NCI-H774 (cell line): ENCODE results near the gene SNAPC2.

Source experiments
- DNase-seq: peaks from one replicate; lab custom pipeline; 2025; lab: John Stamatoyannopoulos, UW

Gene SNAPC2, protein sequence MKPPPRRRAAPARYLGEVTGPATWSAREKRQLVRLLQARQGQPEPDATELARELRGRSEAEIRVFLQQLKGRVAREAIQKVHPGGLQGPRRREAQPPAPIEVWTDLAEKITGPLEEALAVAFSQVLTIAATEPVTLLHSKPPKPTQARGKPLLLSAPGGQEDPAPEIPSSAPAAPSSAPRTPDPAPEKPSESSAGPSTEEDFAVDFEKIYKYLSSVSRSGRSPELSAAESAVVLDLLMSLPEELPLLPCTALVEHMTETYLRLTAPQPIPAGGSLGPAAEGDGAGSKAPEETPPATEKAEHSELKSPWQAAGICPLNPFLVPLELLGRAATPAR

DNA sequence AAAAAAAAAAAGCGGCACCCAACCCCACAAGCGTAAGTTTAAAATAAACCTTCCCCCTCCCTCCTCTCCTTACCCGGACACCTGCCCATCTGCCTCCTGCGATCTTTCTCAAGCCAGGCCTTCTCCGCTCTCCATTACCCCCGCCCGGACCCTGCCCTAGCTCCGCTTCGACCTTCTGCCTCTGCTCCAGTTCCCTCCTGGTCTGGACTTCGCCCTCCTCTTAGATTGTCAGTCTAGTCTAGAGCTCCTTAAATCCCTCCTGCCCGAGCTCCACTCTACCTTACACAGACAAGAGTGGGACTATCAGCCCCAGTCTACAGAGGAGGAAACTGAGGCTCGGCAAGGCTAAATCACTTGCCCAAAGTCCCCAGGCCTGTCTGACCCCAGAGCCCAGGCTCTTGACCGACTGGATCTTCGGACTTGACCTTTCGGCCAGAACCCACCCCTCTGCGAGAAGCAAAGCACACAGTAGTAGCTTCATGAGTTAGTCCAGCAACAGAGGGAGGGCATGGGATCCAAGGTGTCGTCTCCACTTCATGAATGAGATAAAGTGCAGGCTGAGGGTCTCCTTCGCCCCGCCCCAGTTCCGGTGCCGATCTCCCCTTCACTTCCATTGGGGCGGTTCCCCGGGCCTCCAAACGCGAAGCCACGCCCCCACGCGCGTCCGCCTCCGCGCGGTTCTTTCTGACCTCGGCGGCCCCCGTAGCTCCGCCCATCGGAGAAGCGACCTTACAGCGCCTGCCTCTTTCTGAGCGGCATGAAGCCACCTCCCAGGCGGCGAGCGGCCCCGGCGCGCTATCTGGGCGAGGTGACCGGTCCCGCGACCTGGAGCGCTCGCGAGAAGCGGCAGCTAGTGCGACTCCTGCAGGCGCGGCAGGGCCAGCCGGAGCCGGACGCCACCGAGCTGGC, at the start of gene SNAPC2:
SNAPC2 (plus strand) TSS at position 729 of the 909 bp plus-strand sequence; CDS start at position 758, 29 bp downstream.
- peak; percentile 90 for DNase-seq

DNA sequence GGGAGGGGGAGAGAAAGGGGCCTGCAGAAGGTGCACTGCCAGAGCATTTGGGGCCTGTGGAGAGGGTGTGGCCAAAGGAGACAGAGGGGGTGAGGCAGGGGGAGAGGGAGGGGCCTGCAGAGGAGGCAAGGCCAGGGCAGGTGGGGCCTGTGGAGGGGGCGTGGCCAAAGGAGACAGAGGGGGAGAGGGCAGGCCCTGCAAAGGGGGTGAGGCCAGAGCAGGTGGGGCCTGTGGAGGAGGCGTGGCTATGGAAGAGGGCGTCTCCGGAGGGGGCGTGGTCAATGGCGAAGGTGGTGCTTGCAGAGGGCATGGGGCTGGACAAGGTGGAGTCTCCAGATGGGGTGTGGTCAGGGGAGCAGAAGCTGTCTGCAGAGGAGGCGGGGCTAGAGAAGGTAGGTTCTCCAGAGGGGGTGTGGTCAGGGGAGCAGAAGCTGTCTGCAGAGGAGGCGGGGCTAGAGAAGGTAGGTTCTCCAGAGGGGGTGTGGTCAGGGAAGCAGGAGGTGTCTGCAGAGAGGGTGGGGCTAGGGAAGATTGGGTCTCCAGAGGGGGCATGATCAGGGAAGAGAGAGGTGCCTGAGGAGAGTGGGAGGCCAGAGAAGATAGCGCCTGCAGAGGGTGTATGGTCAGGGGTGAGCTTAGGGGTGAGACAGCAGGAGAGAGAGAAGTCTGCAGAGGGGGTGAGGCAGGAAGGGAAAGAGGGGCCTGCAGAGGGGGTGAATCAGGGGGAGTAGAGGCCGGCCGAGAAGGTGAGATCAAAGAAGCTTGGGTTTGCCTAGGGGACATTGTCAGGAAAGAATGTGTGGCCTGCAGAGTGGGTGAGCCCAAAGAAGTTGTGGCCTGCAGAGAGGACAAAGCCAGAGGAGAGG, 49.3 kb upstream of the SNAPC2 start:
- peak; percentile 72 for DNase-seq

DNA sequence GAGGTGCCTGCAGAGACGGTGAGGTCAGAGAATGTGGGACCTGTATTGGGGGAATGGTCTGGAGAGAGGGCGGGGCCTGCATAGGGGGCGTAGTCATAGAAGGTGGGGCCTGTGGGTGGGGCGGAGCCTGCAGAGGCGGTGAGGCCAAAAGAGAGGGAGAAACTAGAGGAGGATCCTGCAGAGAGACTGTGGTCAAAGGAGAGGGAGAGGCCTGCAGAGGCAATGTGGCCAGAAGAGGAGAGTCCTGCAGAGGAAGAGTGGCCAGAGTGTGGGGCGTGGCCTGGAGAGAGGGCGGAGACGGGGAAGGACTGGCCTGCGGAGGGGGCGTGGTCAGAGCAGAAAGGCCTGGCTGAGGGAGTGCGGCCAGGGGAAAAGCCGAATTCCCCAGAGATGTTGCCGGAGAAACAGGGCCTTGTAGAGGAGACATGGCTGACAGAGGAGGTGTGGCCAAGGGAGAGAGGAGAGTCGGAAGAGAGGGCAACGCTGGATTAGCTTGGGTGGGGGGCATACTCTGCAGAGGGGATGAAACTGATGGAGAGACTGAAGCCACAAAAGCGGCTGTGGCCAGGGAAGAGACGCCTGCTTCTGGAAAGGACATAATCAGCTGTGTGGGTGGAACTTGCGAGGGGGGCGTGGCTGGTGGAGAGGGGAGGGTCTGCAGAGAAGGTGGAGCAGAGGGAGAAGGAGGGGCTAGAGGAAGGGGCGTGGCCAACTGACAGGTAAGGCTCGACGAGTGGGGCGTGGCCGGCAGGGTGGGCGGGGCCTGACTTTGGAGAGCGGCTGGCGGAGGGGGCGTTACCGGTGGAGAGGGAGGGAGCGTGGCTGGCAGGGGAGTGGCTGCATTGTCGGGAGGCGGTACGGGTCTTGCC, 48.5 kb upstream of the SNAPC2 start:
- peak; percentile 77 for DNase-seq

DNA sequence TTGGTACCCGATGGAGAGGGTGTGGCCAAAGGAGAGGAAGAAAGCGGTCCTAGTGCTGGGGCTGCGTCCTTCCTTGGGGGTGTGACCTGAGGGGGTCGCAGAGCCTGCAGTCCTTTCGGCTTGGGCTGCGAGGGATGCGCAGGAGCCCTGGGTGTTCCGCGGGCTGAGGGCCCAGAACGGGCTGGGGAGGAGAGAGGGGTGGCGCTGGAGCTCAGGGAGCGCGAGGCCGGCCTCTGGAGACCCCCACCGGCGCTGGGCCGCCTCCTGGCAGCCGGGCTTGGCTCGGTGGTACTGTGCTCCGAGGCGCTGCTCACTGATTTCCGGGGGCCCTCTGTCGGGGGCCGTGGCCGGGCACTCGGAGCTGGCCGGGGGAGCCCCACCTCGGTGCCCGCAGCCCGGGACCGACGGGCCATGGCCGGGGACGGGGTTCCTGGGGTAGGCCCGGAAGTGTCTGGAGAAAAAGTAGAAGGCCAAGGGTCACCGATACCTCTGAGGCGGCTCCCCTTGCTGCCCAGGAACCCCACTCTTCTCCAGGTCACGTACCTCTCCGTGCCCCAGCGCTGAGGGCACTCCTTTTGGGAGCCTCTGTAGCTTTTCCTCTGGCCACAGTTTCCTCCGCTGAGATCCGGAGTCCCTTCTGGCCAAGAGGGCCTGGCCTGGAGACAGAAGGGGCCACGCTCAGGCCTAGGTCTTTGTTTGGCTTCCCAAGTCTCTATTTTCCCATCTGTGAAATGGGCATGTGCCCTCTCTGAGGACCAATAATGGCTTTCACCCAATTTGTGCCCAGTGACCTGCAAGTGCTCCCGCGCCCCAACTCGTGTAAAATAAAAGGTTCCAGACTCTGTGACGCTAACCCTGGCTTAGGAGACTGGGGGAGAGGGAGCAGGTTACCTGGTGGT, 47.6 kb upstream of the SNAPC2 start:
- no peak for DNase-seq

DNA sequence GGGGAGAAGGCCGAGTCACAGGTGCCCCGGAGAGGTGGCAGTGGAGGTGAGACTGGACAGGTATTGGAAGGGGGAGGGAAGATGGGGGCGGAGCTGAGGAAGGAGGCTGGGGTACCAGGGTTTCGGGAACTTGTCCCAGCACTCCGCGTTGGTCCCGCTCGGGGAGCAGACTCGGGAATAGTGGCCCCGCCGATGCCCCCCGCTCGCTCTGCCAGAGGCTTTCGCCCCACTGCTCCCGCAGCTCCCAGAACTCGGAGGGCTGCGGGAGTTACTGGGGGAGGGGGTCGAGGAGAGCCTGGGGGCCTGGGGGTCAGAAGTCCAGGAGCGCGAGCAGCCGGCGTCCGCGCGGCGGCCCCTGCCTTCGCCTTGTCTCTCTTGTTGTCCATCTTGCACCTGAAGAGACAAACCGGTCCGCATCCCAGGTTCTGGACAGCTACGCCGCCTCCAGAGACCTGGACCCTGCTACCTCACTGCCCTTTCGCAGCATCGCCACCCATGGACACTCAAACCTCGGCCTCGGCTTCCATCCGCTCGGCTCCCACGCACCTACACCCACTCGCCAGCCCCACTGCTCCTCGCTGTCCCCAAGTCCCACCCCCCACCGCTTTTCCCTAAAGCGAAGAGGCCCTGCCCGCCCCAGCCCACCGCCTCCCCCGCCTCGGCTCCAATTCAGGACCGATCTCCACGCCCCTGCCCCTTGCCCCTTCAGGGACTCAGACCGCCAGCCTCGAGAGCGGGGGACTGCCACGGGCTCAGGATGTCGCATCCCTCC, 46.6 kb upstream of the SNAPC2 start:
- no peak for DNase-seq

DNA sequence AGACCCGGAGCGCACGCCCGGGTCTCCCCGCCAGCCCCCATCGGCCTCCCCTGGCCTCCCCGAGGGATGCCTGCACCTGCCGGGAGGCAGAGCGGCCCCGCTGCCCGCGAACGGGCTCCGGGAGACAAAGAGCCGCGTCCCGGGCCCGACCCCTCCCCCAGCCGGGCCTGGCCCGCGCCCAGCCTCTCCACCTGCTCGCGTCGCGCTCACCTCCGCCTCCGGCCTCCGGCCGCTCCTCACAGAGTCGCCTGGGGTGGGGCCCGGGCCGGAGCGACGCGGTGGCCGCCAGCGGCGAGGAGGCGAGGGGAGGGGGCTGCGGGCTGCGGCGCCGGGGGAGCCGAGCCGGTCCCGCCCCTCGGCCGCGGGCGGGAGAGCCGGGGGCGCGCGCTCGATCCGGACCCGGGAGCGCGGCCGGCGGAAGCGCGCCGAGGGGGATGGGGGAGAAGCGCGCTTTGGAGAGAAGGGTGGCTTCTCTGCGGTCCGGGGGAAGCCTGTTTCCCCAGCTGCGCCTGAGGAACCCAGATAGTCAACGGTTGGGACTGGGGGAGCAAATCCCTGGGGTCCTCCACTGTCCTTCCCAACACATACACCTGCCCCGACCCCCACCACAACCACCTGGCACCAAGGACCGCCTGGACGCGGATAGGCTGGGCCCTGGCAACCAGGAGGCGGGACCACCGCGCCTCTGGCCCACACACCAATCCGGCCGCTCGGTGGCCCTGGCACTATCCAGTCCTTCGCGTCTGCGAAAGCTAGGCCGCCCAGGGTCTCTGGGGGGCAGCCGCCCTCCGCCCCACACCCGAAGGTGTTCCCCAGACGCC, 45.9 kb upstream of the SNAPC2 start, which contains the start of gene PRR36:
PRR36 (minus strand) TSS at position 315 of the 821 bp plus-strand sequence. CDS start 701 bp downstream, outside the sequence.
- DNase-seq: peak; percentile 83

DNA sequence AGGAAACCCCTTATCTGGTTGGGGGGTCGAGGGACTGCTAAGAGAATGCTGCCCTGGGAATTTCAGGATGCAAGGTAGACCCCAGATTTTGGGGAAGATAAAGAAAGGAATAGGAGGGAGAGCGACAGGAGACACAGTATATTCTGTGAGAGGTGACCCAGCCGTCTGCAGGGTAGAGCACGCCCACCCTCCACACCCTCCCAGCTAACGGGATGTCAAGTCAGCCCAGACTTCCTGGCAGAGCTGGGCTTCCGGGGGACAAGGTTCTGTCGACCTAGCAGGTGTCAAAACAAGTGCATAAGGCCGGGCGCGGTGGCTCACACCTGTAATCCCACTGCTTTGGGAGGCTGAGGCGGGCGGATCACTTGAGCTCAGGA, 45.3 kb upstream of the SNAPC2 start:
- DNase-seq: no peak

DNA sequence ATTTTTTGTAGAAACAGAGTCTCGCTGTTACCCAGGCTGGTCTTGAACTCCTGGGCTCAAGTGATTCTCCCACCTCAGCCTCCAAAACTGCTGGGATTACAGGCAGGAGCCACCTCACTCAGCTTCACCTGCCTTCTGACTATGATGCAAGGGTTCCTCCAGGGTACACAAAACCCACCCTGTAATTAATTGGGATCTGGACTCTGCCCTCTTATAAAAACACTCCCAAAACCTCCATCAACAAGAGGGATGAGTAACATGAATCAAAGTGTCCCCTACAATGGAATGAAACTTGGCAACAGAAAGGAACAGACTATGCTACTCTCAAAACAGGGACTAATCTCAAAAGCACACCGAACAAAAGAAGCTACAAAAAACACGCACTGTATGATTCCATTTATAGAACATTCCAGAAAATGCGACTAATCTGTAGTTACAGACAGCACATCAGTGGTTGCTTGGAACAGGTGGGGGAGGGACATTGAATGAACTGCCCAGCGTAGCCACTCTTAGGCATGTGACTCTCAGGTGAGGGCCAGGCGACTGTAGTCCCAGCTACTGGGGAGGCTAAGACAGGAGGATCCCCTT, 42.8 kb upstream of the SNAPC2 start:
- DNase-seq: no peak

DNA sequence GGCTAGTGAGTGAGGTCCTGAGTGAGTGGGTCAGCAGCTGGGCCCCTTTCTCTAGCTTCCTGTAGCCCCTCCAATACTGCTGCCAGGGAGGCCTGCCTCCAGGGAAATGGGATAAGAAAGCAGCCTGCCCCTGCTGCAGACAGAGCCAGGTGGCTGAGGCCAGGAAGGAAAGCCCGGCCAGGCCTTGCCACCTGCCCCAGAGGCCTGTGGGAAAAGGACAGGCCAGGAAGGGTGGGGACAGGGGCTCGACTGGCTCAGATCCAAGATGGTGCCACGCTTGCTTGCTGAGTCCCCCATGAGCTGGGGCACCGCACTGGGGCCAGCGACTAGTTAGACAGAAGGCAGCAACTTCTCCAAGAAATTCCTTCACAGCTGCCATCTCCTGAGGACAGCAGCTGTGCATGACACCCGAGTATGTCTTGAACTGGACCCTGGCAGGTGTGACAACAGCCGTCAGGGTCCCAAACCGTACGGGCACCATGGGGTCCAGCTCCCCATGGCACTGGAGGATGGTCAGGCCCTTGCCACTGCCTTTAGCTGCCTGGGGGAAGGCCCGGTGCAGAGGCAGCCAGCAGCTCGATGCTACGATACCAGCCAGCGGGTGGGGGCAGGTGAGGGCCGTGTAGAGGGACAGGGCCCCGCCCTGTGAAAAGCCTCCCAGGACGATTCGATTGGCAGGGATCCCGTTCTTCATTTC, 40.9 kb upstream of the SNAPC2 start:
- no peak for DNase-seq

DNA sequence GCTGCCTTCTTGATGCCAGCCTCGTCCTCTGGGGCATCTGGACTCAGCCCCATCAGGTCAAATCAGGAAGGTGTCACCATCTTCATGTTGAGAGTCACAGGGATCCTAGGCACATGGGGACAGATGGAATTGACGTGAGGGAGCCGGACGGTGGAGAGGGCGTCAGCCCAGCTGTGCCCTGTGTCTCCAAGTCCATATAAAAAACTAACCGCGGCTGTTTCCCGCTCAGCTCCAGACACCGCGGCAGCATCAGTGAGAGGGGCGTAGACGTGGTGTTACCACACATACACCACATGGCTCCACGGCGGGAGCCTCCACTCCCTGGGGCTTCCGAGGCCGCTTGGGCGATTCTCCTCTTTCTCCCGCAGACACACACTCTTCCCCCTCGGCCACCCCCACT, 40.3 kb upstream of the SNAPC2 start:
- no peak for DNase-seq

DNA sequence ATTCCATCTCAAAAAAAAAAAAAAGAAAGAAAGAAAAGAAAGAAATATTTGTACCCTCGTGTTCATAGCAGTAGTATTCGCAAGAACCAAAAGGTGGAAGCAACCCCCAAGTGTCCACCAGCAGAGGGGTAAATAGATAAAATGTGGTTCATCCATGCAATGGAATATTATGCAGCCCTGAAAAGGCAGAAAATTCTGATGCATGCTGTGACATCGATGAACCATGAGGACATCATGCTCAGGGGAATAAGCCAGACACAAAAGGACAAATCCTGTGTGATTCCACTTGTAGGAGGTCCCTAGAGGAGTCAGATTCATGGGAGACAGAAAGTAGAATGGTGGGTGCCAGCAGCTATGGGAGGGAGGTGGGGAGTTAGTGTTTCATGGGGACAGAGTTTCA, 38.2 kb upstream of the SNAPC2 start:
- no peak for DNase-seq

DNA sequence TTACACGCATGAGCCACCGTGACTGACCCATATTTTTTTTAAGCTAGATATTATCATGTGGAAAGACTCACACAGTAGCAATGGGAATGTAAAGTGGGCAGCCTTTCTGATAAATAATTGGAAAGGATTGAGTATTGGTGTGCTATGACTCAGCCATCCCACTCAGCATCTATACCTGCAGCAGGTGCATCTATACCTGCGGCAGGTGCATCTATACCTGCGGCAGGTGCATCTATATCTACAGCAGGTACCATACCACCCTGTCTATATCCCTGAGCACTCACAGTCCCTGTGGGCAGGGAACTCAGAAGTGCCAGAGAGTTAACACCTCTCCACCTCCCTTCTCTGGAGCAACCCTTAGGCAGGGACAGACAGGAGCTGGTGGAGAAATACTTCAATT, 37.0 kb upstream of the SNAPC2 start:
- DNase-seq: no peak

DNA sequence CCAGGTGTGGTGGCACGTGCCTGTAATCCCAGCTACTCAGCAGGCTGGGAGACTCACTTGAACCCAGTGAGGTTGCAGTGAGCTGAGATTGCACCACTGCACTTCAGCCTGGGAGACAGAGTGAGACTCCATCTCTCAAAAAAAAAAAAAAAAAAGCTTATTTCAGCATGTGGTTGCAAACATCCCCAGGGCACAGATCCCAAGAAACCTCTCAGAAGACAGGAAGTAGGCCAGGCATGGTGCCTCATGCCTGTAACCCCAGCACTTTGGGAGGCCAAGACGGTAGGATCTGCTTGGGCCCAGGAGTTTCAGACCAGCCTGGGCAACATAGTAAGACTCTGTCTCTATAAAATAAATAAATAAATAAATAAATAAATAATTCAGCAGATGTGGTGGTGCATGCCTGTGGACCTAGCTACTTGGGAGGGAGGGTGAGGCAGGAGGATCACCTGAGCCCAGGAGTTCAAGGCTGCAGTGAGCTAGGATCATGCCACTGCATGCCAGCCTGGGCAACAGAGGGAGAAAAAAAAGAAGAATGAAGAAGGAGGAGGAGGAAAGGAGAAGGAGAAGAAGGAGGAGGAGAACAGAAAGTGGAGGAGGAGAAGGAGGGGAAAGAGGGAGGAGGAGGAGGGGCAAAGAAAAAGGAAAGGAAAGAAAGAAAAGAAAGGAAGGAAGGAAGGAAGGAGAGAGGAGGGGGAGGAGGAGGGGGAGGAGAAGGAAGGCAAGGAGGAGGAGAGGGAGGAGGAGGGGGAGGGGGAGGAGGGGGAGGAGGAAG, 36.2 kb upstream of the SNAPC2 start:
- DNase-seq: no peak

DNA sequence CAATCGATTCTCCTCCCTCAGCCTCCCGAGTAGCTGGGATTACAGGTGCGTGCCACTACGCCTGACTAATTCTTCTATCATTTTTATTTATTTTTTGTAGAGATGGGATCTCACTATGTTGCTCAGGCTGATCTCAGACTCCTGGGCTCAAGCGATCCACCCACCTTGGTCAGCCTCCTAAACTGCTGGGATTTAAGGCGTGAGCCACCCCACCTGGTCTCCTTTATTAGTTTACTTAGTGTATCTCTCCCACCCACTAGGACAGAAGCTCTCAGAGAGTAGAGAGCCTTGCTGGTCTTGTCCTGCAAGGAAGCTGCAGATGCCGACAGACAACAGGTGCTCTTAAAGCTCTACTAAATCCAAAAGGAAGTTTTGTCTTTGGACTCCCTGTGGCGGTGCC, 34.3 kb upstream of the SNAPC2 start:
- DNase-seq: no peak

DNA sequence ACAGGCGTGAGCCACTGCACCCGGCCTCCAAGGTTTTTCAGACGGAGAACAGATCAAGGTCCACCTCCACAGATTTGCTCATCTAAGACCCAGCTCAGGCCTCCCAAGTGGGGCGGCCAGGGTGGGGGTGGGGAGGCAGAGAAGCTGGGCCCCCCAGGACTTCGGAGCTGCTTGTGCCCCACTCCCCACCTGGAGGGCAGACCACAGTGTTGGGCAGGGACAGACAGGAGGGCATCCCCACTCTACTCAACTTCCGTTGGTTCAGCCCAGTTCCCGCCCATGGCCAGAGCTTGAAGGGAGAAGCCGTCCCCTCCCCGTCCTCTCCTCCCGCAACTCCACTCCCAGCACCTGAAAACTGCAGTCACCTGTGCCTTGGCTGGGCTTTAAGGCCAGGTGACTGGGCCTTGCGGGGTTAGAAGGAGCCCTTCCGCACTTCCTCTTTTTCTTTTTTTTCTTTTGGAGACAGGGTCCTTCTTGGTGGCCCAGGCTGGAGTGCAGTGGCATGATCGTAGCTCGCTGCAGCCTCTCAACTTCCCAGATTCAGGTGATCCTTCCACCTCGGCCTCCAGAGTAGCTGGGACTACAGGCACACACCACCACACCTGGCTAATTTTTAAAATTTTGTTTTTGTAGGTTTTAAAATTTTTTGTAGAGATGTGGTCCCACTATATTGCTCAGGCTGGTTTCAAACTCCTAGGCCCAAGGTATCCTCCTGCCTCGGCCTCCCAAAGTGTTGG, 32.6 kb upstream of the SNAPC2 start:
- no peak for DNase-seq
